Spleen (tissue), 11 donors: ENCODE data around the gene FHIP1A. TPM values are rescaled to one million over a fixed set of nuclear protein-coding genes. Genes with fewer than 3 reads are reported as not detected.
"Not testable (repeated sequence)": the region's sequence is repeated elsewhere in the genome, so short reads cannot be mapped to it uniquely, and the experiment has no call there.

ENCODE experiments used
- DNase-seq: peaks from one replicate; pipeline ENCODE4 v3.0.0-alpha.2; 2020
- H3K27ac ChIP-seq, 8 donors: fragments of 200-600 bp; sonication (generic) in 7 of 8; 1 replicate in 4 of 8; 2 replicates in 4 of 8; pipeline versions ENCODE4 v1.5.0 to v1.8.0; 2016 to 2021; ENCODE audit warnings: inconsistent platforms in 4 of 8, mild to moderate bottlenecking in 4 of 8, moderate library complexity in 1 of 8
- H3K27me3 ChIP-seq, 7 donors: fragments of 200-600 bp; sonication (generic) in 6 of 7; replicated peaks in 1 of 7; 1 replicate in 4 of 7; 2 replicates in 3 of 7; pipeline versions ENCODE4 v1.5.0 to v1.8.0; 2016 to 2021; ENCODE audit warnings: inconsistent platforms in 3 of 7, mild to moderate bottlenecking in 1 of 7
- H3K36me3 ChIP-seq, 6 donors: fragments of 200-600 bp; sonication (generic) in 5 of 6; 1 replicate in 4 of 6; 2 replicates in 2 of 6; pipeline versions ENCODE4 v1.5.0 to v1.8.0; 2016 to 2021; ENCODE audit warnings: inconsistent platforms in 2 of 6
- H3K4me1 ChIP-seq, 6 donors: fragments of 200-600 bp; sonication (generic) in 5 of 6; 1 replicate in 3 of 6; 2 replicates in 3 of 6; pipeline versions ENCODE4 v1.5.0 to v1.8.0; 2016 to 2021; ENCODE audit warnings: inconsistent platforms in 3 of 6
- H3K4me3 ChIP-seq, 8 donors: fragments of 200-600 bp; sonication (generic) in 7 of 8; 1 replicate in 4 of 8; 2 replicates in 4 of 8; pipeline versions ENCODE4 v1.5.0 to v1.8.0; 2016 to 2021; ENCODE audit warnings: inconsistent platforms in 4 of 8, mild to moderate bottlenecking in 4 of 8, moderate library complexity in 2 of 8
- H3K9me3 ChIP-seq, 8 donors: fragments of 200-600 bp; sonication (generic) in 7 of 8; 1 replicate in 4 of 8; 2 replicates in 4 of 8; pipeline versions ENCODE4 v1.5.0 to v1.8.0; 2016 to 2021; ENCODE audit warnings: inconsistent platforms in 4 of 8
- POLR2A ChIP-seq, 3 donors: fragments of 450-650 bp; IDR thresholded peaks; one replicate each; pipeline ENCODE4 v1.5.1; 2017; ENCODE audit warnings: antibody characterized with exemption in 3 of 3, mild to moderate bottlenecking in 1 of 3
- POLR2AphosphoS5 ChIP-seq, 3 donors: sonication (generic); formaldehyde crosslinking; IDR thresholded peaks; one replicate each; pipeline ENCODE4 v1.5.1; 2017; ENCODE audit warnings: antibody characterized with exemption in 3 of 3
- WGBS, 5 donors: extraction: QIAGEN DNeasy Blood & Tissue Kit in 3 of 5; methylation state at CpG; one replicate each; pipeline versions ENCODE4 v1.1.5 to v1.1.7; 2013 to 2018; 5-methylcytosine and 5-hydroxymethylcytosine counted together
- intact Hi-C: fragments of 100-400 bp; cut with DNase I; formaldehyde crosslinking; loops from one replicate; pipeline ENCODE4 v1.15.0; 2023; ENCODE audit warnings: low total_unique reads
- polyA plus RNA-seq, 3 donors: library from polyadenylated mRNA; stranded (reverse); fragments of 200-250 nt; gene quantifications; one replicate each; pipeline ENCODE4 v1.2.1, GENCODE V29; 2013
- total RNA-seq, 7 donors: library from RNA; depleted of rRNA in 3 of 7; stranded (reverse); fragments of >200 nt in 3 of 7; fragmentation: NEBNext Ultra II Directional in 4 of 7; extraction: Animal tissue kit (Norgen Biotek cat#: 25700) in 4 of 7; gene quantifications; one replicate each; pipeline versions ENCODE4 v1.1.0 to v1.2.1, GENCODE V29; 2016 to 2021
- TF ChIP-seq, protein P1 (sequence below), 11 experiments: fragments of 200-600 bp in 7 of 11; fragments of 450-650 bp in 4 of 11; sonication (generic) in 4 of 11; IDR thresholded peaks in 8 of 11; conservative IDR thresholded peaks in 3 of 11; 1 replicate in 7 of 11; 2 replicates in 4 of 11; pipeline versions ENCODE4 v1.4.0 to v1.8.0; 2016 to 2021; ENCODE audit warnings: antibody characterized with exemption in 11 of 11, inconsistent platforms in 4 of 11, mild to moderate bottlenecking in 1 of 11
- donor health status: healthy with polysubstance abuse.
- donor health status: DM: no; HTN: no; CAD: no; lungs with moderate emphysema.
- donor health status: DM: no; HTN: no; CAD: no.
- donor health status: Bipolar disorder and iron deficiency.
- donor health status: healthy.
- donor health status: DM: no; HTN: no; CAD: no.
- donor health status: DM: yes; HTN: yes; CAD: no.

Gene FHIP1A
- total and polyA plus RNA-seq, 10 donors: 0.07 to 4.8 (median 1.9) TPM; not detected in 1

DNA sequence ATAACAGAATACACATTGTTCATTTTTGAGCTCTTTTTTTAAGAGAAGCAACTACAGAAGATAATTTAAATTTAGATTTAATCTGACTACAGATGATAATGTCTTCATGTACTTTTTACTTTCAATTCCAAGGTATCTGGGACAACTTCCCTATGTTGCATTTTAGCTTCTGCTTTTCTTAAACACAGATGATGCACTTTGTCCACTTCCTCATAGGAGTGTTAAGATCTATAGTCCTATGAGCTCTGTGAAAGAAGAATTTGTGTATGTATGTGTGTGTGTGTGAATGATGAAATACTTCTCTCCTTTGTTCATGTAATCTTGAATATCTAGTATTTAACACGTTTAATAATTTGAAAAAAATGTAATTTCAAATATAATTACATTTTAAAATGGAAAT lies 5.3 kb upstream of the FHIP1A start:
- no peak for DNase-seq
- Histone ChIP-seq H3K4me1 (peaks cover 3 to 16% (median 12%) of the 10 kb centered on the region in 6 donors), H3K27ac (no peak overlapping the region), H3K27me3 (peaks cover 0 to 13% (median 0%) of the 10 kb centered on the region in 7 donors), H3K4me3 (no peak overlapping the region), H3K36me3 (no peaks in the 10 kb centered on the region), H3K9me3 (peaks cover 0 to 4% (median 0%) of the 10 kb centered on the region in 8 donors)
- 22 to 52% (median 45%) methylated on average over 1 of the region's 1 CpG for WGBS, 5 donors
- intact Hi-C loops: no loop called here
- TF ChIP-seq, protein P1, sequence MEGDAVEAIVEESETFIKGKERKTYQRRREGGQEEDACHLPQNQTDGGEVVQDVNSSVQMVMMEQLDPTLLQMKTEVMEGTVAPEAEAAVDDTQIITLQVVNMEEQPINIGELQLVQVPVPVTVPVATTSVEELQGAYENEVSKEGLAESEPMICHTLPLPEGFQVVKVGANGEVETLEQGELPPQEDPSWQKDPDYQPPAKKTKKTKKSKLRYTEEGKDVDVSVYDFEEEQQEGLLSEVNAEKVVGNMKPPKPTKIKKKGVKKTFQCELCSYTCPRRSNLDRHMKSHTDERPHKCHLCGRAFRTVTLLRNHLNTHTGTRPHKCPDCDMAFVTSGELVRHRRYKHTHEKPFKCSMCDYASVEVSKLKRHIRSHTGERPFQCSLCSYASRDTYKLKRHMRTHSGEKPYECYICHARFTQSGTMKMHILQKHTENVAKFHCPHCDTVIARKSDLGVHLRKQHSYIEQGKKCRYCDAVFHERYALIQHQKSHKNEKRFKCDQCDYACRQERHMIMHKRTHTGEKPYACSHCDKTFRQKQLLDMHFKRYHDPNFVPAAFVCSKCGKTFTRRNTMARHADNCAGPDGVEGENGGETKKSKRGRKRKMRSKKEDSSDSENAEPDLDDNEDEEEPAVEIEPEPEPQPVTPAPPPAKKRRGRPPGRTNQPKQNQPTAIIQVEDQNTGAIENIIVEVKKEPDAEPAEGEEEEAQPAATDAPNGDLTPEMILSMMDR (IDR thresholded peaks at IDR 0.05 in 8 of 11, conservative IDR thresholded peaks at IDR 0.05 in 3 of 11): no peak
- TF ChIP-seq POLR2AphosphoS5 (IDR thresholded peaks at IDR 0.05) (no peak), POLR2A (IDR thresholded peaks at IDR 0.05) (no peak)

DNA sequence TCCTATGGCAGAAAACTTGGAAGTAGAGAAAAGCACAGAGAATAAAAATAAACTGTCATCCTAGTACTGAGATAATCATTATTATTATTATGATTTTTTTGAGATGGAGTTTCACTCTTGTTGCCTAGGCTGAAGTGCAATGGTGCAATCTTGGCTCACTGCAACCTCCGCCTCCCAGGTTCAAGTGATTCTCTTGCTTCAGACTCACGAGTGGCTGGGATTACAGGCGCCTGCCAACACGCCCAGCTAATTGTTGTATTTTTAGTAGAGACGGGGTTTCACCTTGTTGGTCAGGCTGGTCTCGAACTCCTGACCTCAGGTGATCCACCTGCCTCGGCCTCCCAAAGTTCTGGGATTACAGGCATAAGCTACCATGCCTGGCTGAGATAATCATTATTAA lies 4.2 kb upstream of the FHIP1A start:
- 80 to 95% (median 83%) methylated on average over 7 of the region's 7 CpGs for WGBS, 5 donors
- peaks cover 0 to 24% (median 5%) of the 10 kb centered on the region in 7 donors for H3K27me3 ChIP-seq
- H3K9me3 ChIP-seq, DNase-seq, H3K27ac ChIP-seq, H3K36me3 ChIP-seq, intact Hi-C loops, H3K4me3 ChIP-seq: not testable (repeated sequence)
- peaks cover 3 to 26% (median 20%) of the 10 kb centered on the region in 6 donors for H3K4me1 ChIP-seq

DNA sequence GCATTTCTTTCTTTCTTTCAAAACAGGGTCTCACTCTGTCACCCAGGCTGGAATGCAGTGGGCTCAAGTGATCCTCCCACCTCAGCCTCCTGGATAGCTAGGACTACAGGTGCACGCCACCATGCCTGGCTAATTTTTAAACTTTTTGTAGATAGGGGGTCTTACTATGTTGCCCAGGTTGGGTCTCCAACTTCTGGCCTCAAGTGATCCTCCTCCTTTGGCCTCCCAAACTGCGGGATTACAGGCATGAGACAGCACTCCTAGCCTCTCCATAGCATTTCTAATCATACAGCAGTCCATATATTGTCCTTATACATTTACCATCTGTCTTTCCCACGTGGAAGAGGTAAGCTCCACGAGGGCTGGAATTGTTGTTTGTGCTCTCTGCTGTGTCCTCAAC lies 2.0 kb upstream of the FHIP1A start:
- TF ChIP-seq, protein P1 (IDR thresholded peaks at IDR 0.05 in 8 of 11, conservative IDR thresholded peaks at IDR 0.05 in 3 of 11): no peak
- TF ChIP-seq POLR2A (IDR thresholded peaks at IDR 0.05) (no peak), POLR2AphosphoS5 (IDR thresholded peaks at IDR 0.05) (no peak)
- Histone ChIP-seq H3K4me1 (peaks cover 3 to 31% (median 22%) of the 10 kb centered on the region in 6 donors), H3K4me3 (no peak overlapping the region), H3K36me3 (no peaks in the 10 kb centered on the region), H3K9me3 (no peaks in the 10 kb centered on the region), H3K27ac (no peak overlapping the region), H3K27me3 (peaks cover 0 to 33% (median 5%) of the 10 kb centered on the region in 7 donors)
- intact Hi-C loops: no loop called here
- WGBS, 5 donors: 89 to 96% (median 93%) methylated on average over 4 of the region's 4 CpGs
- DNase-seq: no peak

DNA sequence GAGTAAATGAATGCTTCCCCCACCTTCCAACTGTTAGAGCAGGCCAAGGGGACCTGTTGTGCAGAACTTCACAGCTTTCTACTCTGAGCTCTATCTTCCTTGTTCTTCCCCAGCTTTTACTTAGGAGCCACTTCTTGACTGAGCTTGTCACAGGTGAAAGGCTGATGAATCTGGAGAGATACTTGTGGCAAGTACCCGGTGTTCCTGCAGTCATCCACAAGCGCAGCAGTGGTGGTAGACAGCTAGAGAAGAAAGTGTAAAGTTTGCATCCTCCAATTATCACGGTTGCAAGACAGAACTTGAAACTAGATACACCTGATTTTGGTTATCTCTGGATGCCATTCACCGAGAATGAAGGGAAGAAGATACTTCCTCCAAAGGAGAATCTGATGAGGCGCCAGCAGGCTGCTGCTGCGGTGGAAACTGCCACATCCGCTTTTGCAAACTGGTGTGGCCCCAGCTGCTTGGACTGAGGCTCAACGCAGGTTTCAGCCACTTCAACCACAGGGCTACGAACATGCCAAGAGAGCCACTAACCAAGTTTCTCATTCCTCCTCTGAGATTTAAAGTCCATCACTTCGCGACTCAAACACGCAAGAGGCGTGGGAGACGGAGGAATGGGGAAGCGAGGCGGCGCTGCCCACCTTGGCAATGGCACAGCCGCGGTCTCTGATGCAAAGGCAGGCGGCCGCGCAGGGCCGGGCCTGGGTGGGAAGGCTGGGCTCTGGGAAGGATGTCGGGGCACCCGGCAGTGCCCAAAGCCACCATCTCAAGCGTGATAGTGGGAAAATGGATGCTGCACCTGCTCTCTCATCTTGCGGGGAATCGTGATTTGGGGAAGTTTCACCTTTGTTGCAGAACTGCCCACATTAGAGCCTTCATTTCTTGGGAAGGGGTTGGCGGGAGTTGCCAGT lies 1.3 kb upstream of the FHIP1A start:
- Histone ChIP-seq H3K4me1 (peaks cover 3 to 31% (median 22%) of the 10 kb centered on the region in 6 donors), H3K27ac (no peak overlapping the region), H3K27me3 (peaks cover 0 to 33% (median 5%) of the 10 kb centered on the region in 7 donors), H3K36me3 (no peaks in the 10 kb centered on the region), H3K4me3 (peak overlapping the region; percentile 45 to 81 (median 54)), H3K9me3 (no peaks in the 10 kb centered on the region)
- intact Hi-C loops: no loop called here
- WGBS, 5 donors: 11 to 23% (median 20%) methylated on average over 29 of the region's 29 CpGs
- TF ChIP-seq POLR2AphosphoS5 (IDR thresholded peaks at IDR 0.05) (peak in 1 of 3 donors; percentile 35), POLR2A (IDR thresholded peaks at IDR 0.05) (no peak)
- DNase-seq: peak; percentile 87

DNA sequence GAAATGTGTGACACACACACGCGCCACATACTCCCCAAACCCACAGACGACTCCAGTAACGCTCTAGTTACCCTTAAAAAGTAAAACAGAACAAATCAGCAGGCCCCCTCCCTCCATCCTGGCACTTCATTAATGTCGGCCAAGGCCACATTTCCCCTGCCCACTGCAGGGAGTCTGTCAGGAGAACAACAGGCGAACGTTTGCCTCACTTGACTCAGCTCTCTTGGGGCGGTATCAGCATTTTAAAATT lies 671 bp upstream of the FHIP1A start:
- intact Hi-C loops: no loop called here
- no peak for DNase-seq
- H3K27me3 ChIP-seq: peaks cover 0 to 33% (median 5%) of the 10 kb centered on the region in 7 donors
- TF ChIP-seq POLR2A (IDR thresholded peaks at IDR 0.05) (no peak), POLR2AphosphoS5 (IDR thresholded peaks at IDR 0.05) (no peak)
- TF ChIP-seq, protein P1 (IDR thresholded peaks at IDR 0.05 in 8 of 11, conservative IDR thresholded peaks at IDR 0.05 in 3 of 11): peak in 1 of 11 experiments; percentile 11
- H3K4me3 ChIP-seq: peak overlapping the region; percentile 45 to 81 (median 54)
- peak overlapping the region in 3 of 8 donors; percentile 21 to 40 (median 27) for H3K27ac ChIP-seq
- peaks cover 3 to 31% (median 22%) of the 10 kb centered on the region in 6 donors for H3K4me1 ChIP-seq
- no peaks in the 10 kb centered on the region for H3K36me3 ChIP-seq
- 2 to 10% (median 3%) methylated on average over 8 of the region's 8 CpGs for WGBS, 5 donors
- H3K9me3 ChIP-seq: no peaks in the 10 kb centered on the region
